GM19240 (cell line): ENCODE results near the gene ENTPD6.
"Not testable (repeated sequence)": the region's sequence is repeated elsewhere in the genome, so short reads cannot be mapped to it uniquely, and the experiment has no call there.

Source experiments
- DNase-seq: peaks from one replicate; pipeline ENCODE4 v3.0.0; 2011; ENCODE audit warnings: low spot score; ENCODE audit not compliant: insufficient read length

ENTPD6 gene

DNA sequence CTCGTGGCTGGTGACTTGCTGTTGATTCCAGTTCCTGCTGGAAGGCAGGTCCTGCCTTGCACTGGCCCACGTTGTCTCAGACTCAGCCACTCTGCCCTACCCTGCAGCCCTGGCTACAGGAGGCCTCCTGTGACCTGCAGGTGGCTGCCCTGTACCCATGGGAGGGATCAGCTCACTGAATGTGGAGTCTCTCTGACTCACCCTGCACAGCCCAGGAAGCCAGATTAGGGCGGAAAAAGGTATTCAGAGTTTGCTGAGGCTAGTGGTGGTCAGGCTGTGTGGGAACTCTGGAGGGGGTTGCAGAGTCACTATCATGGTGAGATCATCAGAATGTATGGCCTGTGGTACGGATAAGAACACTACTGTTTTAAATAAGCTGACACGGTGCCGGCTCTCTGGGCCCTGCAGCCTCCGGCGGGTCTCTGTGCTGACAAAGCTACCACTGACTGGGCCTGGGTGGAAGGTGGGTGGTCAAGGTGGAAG is 27.7 kb downstream of the ENTPD6 start:
- DNase-seq, result no peak

DNA sequence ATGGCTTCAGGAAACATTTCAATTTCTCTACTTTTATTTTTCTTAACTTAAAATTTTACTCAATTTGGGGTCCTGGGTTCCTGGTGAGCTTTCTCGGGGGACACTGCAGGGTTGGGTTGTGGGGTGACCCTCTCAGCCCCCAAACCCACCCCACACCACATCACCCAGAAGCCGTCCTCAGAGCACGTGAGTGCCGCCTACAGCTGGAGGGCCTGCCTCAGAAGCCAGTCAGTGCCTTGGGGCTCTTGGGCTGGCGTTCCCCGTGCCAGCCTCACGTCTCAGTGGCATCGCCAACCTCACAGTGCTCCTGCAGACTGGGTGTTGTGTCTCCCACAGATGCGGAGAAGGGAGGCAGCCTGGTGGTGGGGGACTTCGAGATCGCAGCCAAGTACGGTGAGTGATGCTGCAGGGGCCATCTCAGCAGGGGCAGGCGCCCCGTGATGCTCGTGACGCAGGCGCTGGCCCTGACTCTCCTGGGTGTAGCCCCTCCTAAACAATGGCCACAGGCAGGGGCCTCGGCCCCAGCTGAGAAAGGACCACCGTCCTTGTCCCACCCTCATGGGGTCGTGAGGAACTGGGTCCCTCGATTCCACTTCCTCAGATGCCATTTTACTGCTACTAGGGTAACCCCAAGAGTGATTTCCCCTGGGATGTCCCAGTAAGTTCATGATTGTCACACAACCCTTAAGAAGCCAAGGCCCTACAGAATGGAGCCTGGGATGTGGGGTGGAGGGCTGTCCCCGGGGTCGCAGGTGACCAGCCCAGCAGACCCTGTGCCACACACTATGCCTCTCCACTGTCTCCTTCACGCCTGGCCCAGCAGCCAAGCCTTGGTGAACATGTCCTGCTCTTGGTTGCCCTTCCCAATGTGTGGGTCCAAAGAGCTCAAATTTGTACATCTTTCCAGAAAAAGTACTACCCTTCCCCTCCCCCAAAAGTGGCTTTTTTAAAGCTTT is 28.5 kb downstream of the ENTPD6 start:
- DNase-seq, result no peak

DNA sequence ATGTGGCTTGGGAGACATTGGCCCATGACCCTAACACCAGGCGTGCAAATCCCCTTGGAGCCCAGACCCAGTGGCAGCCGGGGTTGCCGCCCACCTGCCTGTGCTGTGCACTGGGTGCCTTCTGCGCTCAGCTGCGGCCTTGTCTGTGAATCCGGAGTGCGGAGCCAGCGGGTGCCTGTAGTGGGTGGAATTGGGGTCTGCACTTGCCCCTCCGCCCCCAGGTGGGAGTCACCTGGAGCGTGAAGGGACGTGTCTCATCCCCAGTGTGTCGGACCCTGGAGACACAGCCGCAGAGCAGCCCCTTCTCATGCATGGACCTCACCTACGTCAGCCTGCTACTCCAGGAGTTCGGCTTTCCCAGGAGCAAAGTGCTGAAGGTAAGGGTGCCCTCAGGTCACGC is 29.4 kb downstream of the ENTPD6 start:
- DNase-seq, result no peak

DNA sequence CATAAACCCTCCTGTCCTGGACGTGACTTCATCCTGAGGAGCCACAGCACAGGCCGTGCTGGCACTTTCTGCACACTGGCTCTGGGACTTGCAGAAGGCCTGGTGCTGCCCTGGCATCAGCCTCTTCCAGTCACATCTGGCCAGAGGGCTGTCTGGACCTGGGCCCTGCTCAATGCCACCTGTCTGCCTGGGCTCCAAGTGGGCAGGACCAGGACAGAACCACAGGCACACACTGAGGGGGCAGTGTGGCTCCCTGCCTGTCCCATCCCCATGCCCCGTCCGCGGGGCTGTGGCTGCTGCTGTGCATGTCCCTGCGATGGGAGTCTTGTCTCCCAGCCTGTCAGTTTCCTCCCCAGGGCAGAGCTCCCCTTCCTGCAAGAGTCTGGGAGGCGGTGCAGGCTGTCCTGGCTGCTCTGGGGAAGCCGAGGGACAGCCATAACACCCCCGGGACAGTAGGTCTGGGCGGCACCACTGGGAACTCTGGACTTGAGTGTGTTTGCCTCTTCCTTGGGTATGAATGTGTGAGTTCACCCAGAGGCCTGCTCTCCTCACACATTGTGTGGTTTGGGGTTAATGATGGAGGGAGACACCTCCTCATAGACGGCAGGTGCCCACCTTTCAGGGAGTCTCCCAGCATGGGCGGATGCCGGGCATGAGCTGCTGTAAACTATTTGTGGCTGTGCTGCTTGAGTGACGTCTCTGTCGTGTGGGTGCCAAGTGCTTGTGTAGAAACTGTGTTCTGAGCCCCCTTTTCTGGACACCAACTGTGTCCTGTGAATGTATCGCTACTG is 30.3 kb downstream of the ENTPD6 start:
- no peak for DNase-seq

DNA sequence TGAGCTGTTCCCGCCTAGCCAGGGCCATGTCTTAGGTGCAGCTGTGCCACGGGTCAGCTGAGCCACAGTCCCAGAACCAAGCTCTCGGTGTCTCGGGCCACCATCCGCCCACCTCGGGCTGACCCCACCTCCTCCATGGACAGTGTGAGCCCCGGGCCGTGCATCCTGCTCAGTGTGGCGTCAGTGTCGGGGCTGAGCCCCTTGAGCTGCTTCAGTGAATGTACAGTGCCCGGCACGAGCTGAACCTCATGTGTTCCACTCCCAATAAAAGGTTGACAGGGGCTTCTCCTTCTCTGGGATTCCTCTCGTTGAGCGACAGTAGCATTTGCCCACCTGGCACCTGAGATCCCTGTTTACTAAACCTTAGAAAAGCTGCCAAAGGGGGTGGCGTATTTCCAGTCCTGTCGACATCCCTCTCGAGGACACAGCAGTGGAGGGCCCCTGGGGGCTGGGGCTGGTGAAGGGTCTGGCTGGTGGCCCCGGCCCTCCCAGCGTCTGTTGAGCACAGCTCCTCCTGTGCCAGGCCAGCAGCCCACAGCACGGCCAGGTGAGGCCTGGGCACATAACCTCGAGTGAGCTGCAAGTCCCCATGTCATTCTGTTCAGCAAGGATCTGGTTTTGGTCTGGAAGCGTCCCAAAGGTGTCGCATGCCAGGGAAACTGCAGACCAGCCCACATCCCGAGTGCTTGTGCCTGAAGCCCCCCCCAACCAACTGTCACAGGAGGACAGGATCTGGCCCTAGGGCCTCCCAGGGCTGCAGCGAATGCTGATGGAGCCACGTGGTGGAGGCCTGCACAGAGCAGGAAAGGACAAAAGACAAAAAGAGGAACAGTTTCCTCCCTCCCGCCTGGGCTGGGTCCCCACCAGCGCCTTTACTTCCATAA is 31.2 kb downstream of the ENTPD6 start:
- DNase-seq, result no peak

DNA sequence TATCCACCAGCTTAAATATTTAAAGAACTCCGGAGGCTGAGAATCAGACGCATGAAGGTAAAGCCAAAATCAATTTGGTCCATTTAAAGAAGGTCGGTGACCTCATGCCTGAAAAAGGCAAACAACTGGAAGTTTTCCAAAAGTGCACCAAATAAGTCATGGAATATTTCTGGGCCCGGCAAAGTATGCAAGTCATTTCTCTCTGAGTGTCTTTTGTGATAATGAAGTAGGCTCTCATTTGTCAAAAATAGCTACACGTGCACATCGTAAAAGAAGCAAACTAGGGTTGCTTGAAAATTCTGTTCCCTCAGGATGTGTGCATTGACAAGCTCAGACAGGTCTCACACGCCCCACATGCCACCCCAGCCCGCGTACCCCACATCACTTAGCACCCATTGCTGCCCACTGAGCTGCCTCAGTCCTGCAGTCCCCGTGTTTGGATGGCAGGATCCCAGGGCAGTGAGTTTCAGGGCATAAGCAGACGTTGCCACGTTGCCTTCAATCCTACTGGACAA is 31.9 kb downstream of the ENTPD6 start:
- no peak for DNase-seq

DNA sequence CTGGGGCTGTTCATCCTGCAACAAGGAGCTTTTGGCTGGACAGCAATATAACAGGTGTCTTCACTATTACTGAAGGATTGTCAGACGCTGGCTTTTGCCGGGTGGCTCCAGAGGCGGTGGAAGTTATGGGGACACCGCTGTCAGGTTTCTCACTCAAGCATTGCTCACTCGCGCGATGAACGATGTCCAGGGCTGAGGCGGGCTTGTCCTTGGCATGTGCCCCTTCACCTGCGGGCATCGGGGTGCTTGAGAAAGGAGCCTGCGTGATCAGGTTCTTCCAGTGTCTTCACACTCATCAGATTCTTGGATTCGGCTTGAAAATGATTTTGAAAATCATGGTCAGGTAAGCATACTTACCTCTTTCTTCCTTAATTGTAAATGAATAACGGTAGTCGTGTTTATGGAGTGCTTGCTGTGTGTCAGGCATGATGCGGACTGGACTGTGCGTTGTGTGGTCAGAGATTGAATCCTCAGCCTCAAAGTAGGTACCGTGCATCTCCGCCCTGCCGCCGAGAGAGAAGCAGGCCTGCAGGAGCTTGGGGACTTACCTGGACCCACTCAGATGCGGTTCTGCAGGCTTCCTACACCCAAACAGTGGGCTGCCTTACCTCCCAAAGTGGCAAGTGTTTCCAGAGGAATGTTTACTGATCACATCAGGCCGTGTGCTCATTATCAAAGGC is 34.1 kb downstream of the ENTPD6 start:
- no peak for DNase-seq

DNA sequence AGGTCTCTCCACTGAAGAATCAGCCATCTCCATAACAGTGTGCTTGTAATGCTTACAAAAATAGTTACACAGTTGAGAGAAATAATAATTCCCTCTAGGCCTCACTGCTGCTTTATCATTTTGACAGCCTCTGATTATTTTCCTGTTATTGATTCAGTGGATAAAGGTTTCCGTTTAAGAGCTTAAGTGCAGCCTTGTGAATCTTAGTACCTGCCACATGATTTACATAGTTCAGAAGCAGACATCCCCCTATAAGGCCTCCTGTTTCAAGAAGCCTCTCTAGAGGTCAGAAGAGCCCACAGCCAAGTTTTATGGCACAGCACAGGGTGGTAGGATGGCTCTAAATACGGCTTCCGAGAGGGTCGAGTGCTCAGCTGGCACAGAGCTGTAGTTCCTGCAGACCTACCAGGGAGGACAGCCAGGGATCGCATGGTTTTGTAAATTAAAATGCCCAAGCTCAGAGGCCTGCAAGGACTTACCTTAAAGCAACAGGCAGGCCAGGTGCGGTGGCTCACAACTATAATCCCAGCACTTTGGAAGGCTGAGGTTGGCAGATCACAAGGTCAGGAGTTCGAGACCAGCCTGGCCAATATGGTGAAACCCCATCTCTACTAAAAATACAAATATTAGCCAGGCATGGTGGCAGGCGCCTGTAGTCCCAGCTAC is 34.8 kb downstream of the ENTPD6 start:
- peak; percentile 33 for DNase-seq

DNA sequence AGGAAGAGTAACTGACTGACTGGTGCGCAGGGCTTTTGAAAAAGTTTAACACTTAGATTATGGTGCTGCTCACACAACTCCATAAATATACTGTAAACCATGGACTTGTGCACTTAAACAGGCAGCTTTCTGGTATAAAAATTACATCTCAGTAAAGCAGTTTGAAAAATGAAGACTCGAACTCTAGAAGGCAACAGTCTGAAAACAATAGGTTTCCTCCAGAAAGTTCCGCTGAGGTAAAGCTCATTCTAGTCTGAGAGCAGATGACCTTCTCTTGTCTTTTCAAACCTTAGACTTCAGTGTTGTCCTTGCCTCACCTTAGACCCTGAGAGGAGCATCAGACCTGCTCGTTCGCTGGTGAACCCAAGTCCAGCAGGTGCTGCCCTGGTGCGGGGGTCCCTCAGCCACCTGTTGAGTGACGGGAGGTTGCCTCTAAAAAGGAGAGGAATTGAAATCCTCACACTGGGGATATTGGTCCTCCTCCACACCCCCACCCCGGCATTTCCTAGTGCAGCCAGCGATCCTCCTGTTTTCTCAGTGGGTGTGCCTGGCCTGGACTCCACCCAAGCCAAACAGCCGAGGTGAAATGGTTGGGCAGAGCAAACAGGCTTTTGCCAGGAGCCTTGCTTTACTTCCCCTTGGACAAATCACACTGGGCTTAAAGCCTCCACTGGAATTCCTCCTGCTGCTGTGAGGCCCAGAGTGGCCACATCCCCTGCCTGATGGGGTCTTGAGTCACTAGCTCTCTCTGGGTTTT is 37.7 kb downstream of the ENTPD6 start:
- DNase-seq, result no peak

DNA sequence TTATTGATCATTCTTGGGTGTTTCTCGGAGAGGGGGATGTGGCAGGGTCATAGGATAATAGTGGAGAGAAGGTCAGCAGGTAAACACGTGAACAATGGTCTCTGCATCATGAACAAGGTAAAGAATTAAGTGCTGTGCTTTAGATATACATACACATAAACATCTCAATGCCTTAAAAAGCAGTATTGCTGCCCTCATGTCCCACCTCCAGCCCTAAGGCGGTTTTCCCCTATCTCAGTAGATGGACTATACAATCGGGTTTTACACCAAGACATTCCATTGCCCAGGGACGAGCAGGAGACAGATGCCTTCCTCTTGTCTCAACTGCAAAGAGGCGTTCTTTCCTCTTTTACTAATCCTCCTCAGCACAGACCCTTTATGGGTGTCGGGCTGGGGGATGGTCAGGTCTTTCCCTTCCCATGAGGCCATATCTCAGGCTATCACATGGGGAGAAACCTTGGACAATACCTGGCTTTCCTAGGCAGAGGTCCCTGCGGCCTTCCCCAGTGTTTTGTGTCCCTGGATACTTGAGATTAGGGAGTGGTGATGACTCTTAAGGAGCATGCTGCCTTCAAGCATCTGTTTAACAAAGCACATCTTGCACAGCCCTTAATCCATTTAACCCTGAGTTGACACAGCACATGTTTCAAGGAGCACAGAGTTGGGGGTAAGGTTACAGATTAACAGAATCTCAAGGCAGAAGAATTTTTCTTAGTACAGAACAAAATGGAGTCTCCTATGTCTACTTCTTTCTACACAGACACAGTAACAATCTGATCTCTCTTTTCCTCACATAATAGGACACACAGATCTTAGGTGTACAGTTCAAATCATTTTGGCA is 38.7 kb downstream of the ENTPD6 start:
- DNase-seq, result not testable (repeated sequence)

DNA sequence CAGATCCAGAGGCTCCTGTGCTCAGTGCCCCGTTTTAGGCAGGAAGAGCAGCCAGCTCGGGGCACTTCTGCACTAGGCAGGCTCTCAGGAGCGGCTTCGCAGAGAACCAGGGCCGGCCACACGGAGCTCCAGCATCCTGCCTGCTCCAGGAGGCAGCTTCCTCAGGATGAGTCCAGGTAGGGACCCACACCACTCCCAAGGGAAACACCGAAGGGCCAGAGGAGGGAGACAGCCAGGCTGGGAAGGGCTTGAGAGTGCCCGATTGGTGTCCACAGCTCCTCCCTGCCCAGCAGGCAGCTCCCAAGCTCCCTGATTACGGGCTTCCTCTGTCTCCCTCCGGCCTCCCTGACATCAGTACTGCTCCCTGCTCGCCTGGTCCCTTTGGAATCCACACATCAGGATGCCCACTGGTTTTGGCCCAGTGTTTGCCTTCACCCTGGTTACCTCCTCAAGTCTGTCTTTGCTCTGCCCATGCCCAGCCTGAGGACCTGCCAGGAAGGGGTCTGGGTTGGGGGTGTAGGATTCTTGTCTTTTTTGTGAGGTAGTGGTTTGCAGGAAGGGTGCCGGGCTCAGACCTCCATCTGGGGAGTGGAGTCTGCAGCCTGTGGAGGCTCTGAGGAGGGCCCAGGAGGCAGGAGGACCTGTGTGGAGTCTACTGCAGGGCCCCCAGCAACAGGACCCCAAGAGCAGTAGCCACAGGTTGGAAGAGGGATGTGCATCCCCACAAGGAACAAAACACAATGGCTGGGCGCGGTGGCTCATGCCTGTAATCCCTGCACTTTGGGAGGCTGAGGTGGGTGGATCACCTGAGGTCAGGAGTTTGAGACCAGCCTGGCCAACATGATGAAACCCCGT is 41.2 kb downstream of the ENTPD6 start:
- no peak for DNase-seq

DNA sequence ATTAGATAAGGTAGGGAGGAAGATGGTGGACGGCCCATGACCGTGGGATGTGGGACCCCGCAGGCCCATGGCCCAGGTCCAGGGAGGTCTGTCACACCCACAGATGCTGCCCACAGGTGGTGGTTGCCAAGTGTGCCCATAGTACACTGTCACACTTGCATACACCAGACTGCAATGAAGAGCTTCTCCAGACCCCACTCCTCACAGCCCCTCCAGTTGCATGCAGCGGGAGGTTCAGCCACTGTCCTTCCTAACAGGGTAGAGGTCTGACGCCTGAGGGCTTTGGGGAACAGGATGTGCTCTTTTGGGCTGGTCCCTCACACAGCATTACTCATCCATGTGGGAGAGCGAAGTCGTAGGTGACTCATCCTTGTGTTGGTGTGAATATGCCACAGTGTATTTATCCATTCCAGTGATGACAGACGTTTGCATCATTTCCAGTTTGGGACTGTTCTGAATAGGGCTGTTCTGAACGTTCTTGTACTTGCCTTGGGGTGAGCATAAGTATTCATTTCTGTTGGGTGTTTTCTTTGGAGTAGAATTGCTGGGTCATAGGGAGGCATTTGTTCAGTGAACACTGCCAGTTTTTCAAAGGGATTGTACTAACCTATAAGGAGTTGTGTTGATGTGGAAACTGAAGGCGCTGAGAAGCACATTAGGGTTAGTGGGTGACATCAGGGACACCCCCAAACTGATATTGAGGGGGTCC is 42.3 kb downstream of the ENTPD6 start:
- DNase-seq, result no peak

DNA sequence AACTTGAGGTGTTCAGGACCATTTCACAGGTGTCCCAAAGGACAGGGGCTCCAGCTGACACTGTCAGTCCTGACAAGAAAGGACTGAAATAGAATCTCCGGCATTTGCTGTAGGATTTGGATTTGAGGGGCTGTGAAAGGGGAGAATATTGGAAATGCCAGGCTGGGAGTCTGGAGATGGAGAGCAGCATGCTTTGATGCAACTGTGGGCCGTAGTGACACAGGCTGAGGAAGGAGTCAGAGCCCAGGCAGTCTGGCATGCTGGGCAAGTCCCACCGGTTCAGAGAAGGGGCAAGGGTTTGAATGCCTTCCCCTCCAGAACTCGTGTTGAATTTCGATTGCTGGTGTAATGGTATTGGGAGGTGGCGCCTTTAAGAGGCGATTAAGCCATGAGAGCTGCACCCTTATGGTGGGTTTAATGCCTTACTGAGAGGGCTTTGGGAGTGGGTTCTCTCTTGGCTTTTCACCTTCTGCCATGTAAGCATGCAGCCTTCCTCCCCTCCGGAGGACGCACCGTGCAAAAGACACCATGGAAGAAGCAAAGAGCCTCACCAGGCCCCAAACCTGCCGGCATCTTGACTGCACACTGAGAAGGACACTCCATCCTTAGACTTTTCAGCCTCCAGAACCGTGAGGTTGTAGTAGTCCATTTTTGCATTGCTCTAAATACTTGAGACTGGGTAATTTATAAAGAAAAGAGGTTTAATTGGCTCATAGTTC is 43.0 kb downstream of the ENTPD6 start:
- no peak for DNase-seq

DNA sequence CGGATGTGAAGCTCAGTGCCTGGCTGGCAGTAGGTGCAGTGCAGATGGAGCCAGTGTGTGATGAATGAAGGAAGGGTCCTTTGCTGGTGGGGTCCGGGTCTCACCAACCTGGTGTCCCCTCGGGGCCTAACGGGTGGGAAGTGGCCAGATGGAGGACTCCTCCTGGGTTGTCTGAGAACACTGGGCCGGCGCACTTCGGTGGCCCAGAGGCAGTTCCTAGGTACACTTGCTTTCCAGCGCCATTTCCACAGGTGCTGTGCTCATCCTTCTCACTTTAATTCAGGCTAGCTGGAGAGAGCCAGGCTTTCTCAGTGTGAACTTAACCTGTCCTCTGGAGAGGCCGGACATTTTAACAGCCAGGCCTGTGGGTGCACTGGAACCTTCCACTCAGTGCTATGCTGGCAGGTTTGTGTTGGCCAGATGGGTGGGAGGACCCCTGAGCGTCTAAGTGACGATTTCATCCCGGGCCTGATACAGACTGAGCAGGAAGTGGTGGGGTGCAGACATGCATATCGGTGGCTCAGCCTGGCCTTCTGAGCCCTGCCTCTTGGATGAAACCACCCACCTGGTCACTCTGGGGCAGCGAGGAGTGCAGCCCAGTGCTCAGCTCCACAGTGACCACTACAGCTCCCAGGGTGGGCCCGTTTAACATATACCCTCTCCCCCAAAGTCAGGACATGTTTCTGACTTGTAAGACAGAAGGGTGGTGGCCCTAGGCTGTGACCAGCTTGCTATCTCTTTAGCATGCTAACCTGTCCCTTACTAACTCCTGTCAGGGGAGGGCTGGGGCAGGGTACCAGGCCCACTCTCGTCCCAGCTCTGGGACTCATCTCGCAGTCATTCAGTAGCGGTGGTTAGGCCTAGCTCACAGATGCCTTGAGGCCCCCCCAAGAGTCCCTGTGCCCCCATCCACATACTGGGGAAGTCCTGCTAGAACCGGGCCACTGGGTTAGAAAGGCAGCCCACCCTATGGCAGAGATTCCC is 44.2 kb downstream of the ENTPD6 start:
- no peak for DNase-seq
